ENCODE data around the gene STAG1. TPM values are rescaled to one million over a fixed set of nuclear protein-coding genes. Genes with fewer than 3 reads are reported as not detected.
"Not testable (repeated sequence)": the region's sequence is repeated elsewhere in the genome, so short reads cannot be mapped to it uniquely, and the experiment has no call there.

Gene STAG1
- total RNA-seq, 1 experiment from 2014 or later = 12.6 TPM

GRCh38 chr3:136725468-136725867, 26.7 kb downstream of the STAG1 start:
- no peak for DNase-seq
- Histone ChIP-seq H3K79me2 (ENCODE audit: low read length) (peaks cover 78% of the 10 kb centered on the region), H3K27me3 (ENCODE audit: low read length) (no peaks in the 10 kb centered on the region), H4K20me1 (ENCODE audit: insufficient read depth, low read depth, low read length) (no peaks in the 10 kb centered on the region), H3K27ac (ENCODE audit: low read length) (no peak overlapping the region; the same call in 1 of the 2 replicates), H3K36me3 (ENCODE audit: insufficient read depth, low read length) (no peaks in the 10 kb centered on the region), H3K4me1 (ENCODE audit: low read length) (peaks cover 42% of the 10 kb centered on the region), H3K9ac (ENCODE audit: low read length) (no peak overlapping the region), H3K9me2 (replicated peaks; ENCODE audit: insufficient read depth, low read length) (no peaks in the 10 kb centered on the region), H2AFZ (ENCODE audit: low read length) (no peak overlapping the region), H3K4me3 (ENCODE audit: low read length) (no peak overlapping the region), H3K4me2 (ENCODE audit: low read depth, low read length, poor library complexity, severe bottlenecking) (peak overlapping the region; percentile 15), H3K9me3 (ENCODE audit: low read length) (no peaks in the 10 kb centered on the region)

DNA sequence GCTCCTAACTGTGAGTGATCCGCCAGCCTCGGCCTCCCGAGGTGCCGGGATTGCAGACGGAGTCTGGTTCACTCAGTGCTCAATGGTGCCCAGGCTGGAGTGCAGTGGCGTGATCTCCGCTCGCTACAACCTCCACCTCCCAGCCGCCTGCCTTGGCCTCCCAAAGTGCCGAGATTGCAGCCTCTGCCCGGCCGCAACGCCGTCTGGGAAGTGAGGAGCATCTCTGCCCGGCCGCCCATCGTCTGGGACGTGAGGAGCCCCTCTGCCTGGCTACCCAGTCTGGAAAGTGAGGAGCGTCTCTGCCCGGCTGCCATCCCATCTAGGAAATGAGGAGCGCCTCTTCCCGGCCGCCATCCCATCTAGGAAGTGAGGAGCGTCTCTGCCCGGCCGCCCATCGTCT, 29.3 kb downstream of the STAG1 start:
- DNase-seq; H2AFZ ChIP-seq (ENCODE audit: low read length): not testable (repeated sequence)

DNA sequence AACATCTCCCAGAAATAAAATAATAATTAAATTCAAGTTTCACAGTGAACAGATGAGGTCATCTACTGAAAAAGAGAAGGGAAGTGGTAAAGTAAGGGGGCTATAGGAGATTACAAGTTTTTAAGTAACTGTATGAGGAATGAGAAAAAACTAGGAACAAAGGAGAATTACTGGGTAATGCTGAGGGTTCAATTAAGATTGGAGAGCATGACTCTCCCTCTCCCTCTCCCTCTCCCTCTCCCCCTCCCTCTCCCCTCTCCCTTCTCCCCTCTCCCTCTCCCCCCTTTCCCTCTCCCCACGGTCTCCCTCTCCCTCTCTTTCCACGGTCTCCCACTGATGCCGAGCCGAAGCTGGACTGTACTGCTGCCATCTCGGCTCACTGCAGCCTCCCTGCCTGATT, 29.8 kb downstream of the STAG1 start:
- not testable (repeated sequence) for H2AFZ ChIP-seq (ENCODE audit: low read length); H3K27me3 ChIP-seq (ENCODE audit: low read length); DNase-seq; H3K36me3 ChIP-seq (ENCODE audit: insufficient read depth, low read length); H4K20me1 ChIP-seq (ENCODE audit: insufficient read depth, low read depth, low read length); H3K9me2 ChIP-seq (replicated peaks; ENCODE audit: insufficient read depth, low read length); H3K9ac ChIP-seq (ENCODE audit: low read length); H3K4me2 ChIP-seq (ENCODE audit: low read depth, low read length, poor library complexity, severe bottlenecking); H3K9me3 ChIP-seq (ENCODE audit: low read length); H3K27ac ChIP-seq (ENCODE audit: low read length); H3K4me3 ChIP-seq (ENCODE audit: low read length)
- Histone ChIP-seq H3K79me2 (ENCODE audit: low read length) (peaks cover 76% of the 10 kb centered on the region), H3K4me1 (ENCODE audit: low read length) (peaks cover 22% of the 10 kb centered on the region)

More for the DNA sequence above, 29.3 kb downstream of the STAG1 start:
- H3K36me3 ChIP-seq (ENCODE audit: insufficient read depth, low read length); H4K20me1 ChIP-seq (ENCODE audit: insufficient read depth, low read depth, low read length); H3K9me2 ChIP-seq (replicated peaks; ENCODE audit: insufficient read depth, low read length); H3K27ac ChIP-seq (ENCODE audit: low read length); H3K9ac ChIP-seq (ENCODE audit: low read length); H3K4me3 ChIP-seq (ENCODE audit: low read length); H3K27me3 ChIP-seq (ENCODE audit: low read length); H3K9me3 ChIP-seq (ENCODE audit: low read length); H3K4me2 ChIP-seq (ENCODE audit: low read depth, low read length, poor library complexity, severe bottlenecking): not testable (repeated sequence)
- peaks cover 28% of the 10 kb centered on the region for H3K4me1 ChIP-seq (ENCODE audit: low read length)
- peaks cover 76% of the 10 kb centered on the region for H3K79me2 ChIP-seq (ENCODE audit: low read length)

DNA sequence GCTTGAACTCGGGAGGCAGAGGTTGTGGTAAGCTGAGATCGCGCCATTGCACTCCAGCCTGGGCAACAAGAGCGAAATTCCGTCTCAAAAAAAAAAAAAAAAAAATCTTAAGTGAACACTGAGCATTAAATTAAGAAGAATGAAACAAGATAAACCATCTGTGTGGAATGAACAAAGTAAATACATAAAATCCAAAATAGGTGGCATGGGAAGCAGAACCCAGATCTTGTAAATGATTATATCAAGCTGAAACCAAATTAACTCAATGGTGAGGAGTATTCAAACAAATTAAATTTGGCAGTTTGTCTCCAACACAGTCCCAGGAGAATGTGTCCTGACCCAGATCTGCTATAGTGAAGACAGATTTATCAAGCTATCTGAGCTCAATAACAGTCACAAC, 32.1 kb downstream of the STAG1 start:
- no peaks in the 10 kb centered on the region for H3K9me2 ChIP-seq (replicated peaks; ENCODE audit: insufficient read depth, low read length)
- H3K4me3 ChIP-seq (ENCODE audit: low read length) = no peak overlapping the region
- peaks cover 74% of the 10 kb centered on the region for H3K79me2 ChIP-seq (ENCODE audit: low read length)
- H4K20me1 ChIP-seq (ENCODE audit: insufficient read depth, low read depth, low read length) = no peaks in the 10 kb centered on the region
- H3K27me3 ChIP-seq (ENCODE audit: low read length) = no peaks in the 10 kb centered on the region
- no peaks in the 10 kb centered on the region for H3K9me3 ChIP-seq (ENCODE audit: low read length)
- no peak overlapping the region for H2AFZ ChIP-seq (ENCODE audit: low read length)
- DNase-seq = no peak
- no peak overlapping the region for H3K4me2 ChIP-seq (ENCODE audit: low read depth, low read length, poor library complexity, severe bottlenecking)
- H3K27ac ChIP-seq (ENCODE audit: low read length) = no peak overlapping the region
- H3K9ac ChIP-seq (ENCODE audit: low read length) = no peak overlapping the region
- peaks cover 6% of the 10 kb centered on the region for H3K4me1 ChIP-seq (ENCODE audit: low read length)
- H3K36me3 ChIP-seq (ENCODE audit: insufficient read depth, low read length) = no peaks in the 10 kb centered on the region

DNA sequence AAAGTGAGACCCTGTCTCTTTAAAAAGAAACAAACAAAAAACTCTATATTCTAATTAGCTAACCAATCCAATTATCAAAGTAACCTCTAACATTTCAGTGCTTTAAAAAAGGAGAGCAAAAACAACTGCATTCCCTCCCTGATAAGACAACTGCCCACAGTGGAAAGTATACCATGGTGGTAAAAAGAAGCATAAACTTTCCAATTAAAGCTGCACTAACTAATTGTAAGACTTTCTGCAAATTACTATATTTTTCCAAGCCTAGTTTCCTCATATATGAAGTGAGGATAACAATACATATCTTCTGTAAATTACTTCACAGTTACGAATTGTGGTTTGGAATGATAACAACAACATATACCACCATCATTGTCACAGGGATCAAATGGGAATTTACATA, 35.5 kb downstream of the STAG1 start:
- no peak overlapping the region for H3K9ac ChIP-seq (ENCODE audit: low read length)
- no peak overlapping the region for H2AFZ ChIP-seq (ENCODE audit: low read length)
- H3K36me3 ChIP-seq (ENCODE audit: insufficient read depth, low read length) = no peaks in the 10 kb centered on the region
- H3K4me2 ChIP-seq (ENCODE audit: low read depth, low read length, poor library complexity, severe bottlenecking) = no peak overlapping the region
- no peak for DNase-seq
- peaks cover 86% of the 10 kb centered on the region for H3K79me2 ChIP-seq (ENCODE audit: low read length)
- no peak overlapping the region for H3K27ac ChIP-seq (ENCODE audit: low read length)
- H3K9me3 ChIP-seq (ENCODE audit: low read length) = no peaks in the 10 kb centered on the region
- no peaks in the 10 kb centered on the region for H3K4me1 ChIP-seq (ENCODE audit: low read length)
- no peaks in the 10 kb centered on the region for H3K9me2 ChIP-seq (replicated peaks; ENCODE audit: insufficient read depth, low read length)
- no peaks in the 10 kb centered on the region for H3K27me3 ChIP-seq (ENCODE audit: low read length)
- no peaks in the 10 kb centered on the region for H4K20me1 ChIP-seq (ENCODE audit: insufficient read depth, low read depth, low read length)
- no peak overlapping the region for H3K4me3 ChIP-seq (ENCODE audit: low read length)

DNA sequence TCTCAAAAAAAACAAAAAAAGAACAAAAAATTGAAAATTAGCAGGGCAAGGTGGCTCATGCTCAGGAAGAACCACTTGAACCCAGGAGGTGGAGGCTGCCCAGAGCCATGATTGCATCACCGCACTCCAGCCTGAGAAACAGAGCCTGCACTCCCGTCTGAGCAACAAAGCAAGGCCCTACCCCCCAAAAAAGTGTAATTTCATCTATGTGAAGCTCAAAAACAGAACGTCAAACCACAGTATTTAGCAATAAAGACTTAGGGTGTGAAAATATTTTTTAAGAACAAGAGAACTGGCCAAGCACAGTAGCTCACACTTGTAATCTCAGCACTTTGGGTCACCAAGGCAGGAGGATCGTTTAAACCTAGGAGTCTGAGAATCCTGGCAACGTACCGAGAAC, 38.2 kb downstream of the STAG1 start:
- Histone ChIP-seq H3K9ac (ENCODE audit: low read length) (no peak overlapping the region), H3K4me1 (ENCODE audit: low read length) (no peaks in the 10 kb centered on the region), H3K4me3 (ENCODE audit: low read length) (no peak overlapping the region), H4K20me1 (ENCODE audit: insufficient read depth, low read depth, low read length) (peaks cover 3% of the 10 kb centered on the region; the same call in 1 of the 2 replicates), H3K27me3 (ENCODE audit: low read length) (no peaks in the 10 kb centered on the region), H3K36me3 (ENCODE audit: insufficient read depth, low read length) (no peaks in the 10 kb centered on the region), H3K79me2 (ENCODE audit: low read length) (peaks cover 85% of the 10 kb centered on the region), H2AFZ (ENCODE audit: low read length) (no peak overlapping the region), H3K9me2 (replicated peaks; ENCODE audit: insufficient read depth, low read length) (no peaks in the 10 kb centered on the region), H3K4me2 (ENCODE audit: low read depth, low read length, poor library complexity, severe bottlenecking) (no peak overlapping the region), H3K27ac (ENCODE audit: low read length) (no peak overlapping the region), H3K9me3 (ENCODE audit: low read length) (no peaks in the 10 kb centered on the region)
- no peak for DNase-seq

GRCh38 chr3:136712941-136713340, 39.2 kb downstream of the STAG1 start:
- Histone ChIP-seq H3K27ac (ENCODE audit: low read length) (no peak overlapping the region), H3K4me3 (ENCODE audit: low read length) (no peak overlapping the region), H3K27me3 (ENCODE audit: low read length) (no peaks in the 10 kb centered on the region), H2AFZ (ENCODE audit: low read length) (no peak overlapping the region), H3K9me3 (ENCODE audit: low read length) (no peaks in the 10 kb centered on the region), H3K9ac (ENCODE audit: low read length) (no peak overlapping the region), H3K9me2 (replicated peaks; ENCODE audit: insufficient read depth, low read length) (no peaks in the 10 kb centered on the region), H3K36me3 (ENCODE audit: insufficient read depth, low read length) (no peaks in the 10 kb centered on the region), H3K4me2 (ENCODE audit: low read depth, low read length, poor library complexity, severe bottlenecking) (no peak overlapping the region), H3K79me2 (ENCODE audit: low read length) (peaks cover 83% of the 10 kb centered on the region), H4K20me1 (ENCODE audit: insufficient read depth, low read depth, low read length) (peaks cover 3% of the 10 kb centered on the region; the same call in 1 of the 2 replicates), H3K4me1 (ENCODE audit: low read length) (no peaks in the 10 kb centered on the region)
- DNase-seq = no peak

GRCh38 chr3:136711888-136712287, 40.3 kb downstream of the STAG1 start:
- H2AFZ ChIP-seq (ENCODE audit: low read length); H3K4me1 ChIP-seq (ENCODE audit: low read length); H3K27me3 ChIP-seq (ENCODE audit: low read length); DNase-seq; H3K9me2 ChIP-seq (replicated peaks; ENCODE audit: insufficient read depth, low read length); H3K9me3 ChIP-seq (ENCODE audit: low read length); H3K4me2 ChIP-seq (ENCODE audit: low read depth, low read length, poor library complexity, severe bottlenecking); H4K20me1 ChIP-seq (ENCODE audit: insufficient read depth, low read depth, low read length); H3K4me3 ChIP-seq (ENCODE audit: low read length); H3K36me3 ChIP-seq (ENCODE audit: insufficient read depth, low read length); H3K27ac ChIP-seq (ENCODE audit: low read length); H3K9ac ChIP-seq (ENCODE audit: low read length): not testable (repeated sequence)
- H3K79me2 ChIP-seq (ENCODE audit: low read length) = peaks cover 81% of the 10 kb centered on the region

GRCh38 chr3:136711277-136711676, 40.9 kb downstream of the STAG1 start:
- Histone ChIP-seq H3K4me2 (ENCODE audit: low read depth, low read length, poor library complexity, severe bottlenecking) (no peak overlapping the region), H3K4me3 (ENCODE audit: low read length) (no peak overlapping the region), H3K9me3 (ENCODE audit: low read length) (no peaks in the 10 kb centered on the region), H3K79me2 (ENCODE audit: low read length) (peaks cover 79% of the 10 kb centered on the region), H3K27me3 (ENCODE audit: low read length) (no peaks in the 10 kb centered on the region), H3K9me2 (replicated peaks; ENCODE audit: insufficient read depth, low read length) (no peaks in the 10 kb centered on the region), H3K27ac (ENCODE audit: low read length) (no peak overlapping the region), H3K9ac (ENCODE audit: low read length) (no peak overlapping the region), H3K4me1 (ENCODE audit: low read length) (no peaks in the 10 kb centered on the region), H2AFZ (ENCODE audit: low read length) (no peak overlapping the region), H3K36me3 (ENCODE audit: insufficient read depth, low read length) (no peaks in the 10 kb centered on the region), H4K20me1 (ENCODE audit: insufficient read depth, low read depth, low read length) (peaks cover 3% of the 10 kb centered on the region; the same call in 1 of the 2 replicates)
- DNase-seq = no peak
